Nephron progenitor cell (in vitro differentiated cells): ENCODE measurements around the gene APBA1.

ENCODE experiments used
- DNase-seq: peaks from one replicate; pipeline ENCODE4 v3.0.0; 2021
- H3K27ac Mint-ChIP-seq: 2 replicates; pipeline ENCODE4 v1.8.0; 2021; ENCODE audit warnings: mild to moderate bottlenecking, moderate library complexity, mixed read lengths
- H3K27me3 Mint-ChIP-seq: 2 replicates; pipeline ENCODE4 v1.8.0; 2021; ENCODE audit warnings: mild to moderate bottlenecking, low read depth, mixed read lengths; ENCODE audit not compliant: poor library complexity
- H3K36me3 Mint-ChIP-seq: 2 replicates; pipeline ENCODE4 v1.8.0; 2021; ENCODE audit warnings: low read depth, mixed read lengths
- H3K4me1 Mint-ChIP-seq: 2 replicates; pipeline ENCODE4 v1.8.0; 2021; ENCODE audit warnings: mixed read lengths
- H3K4me3 Mint-ChIP-seq: 2 replicates; pipeline ENCODE4 v1.8.0; 2021; ENCODE audit warnings: mild to moderate bottlenecking, moderate library complexity, mixed read lengths
- H3K9me3 Mint-ChIP-seq: 2 replicates; pipeline ENCODE4 v1.8.0; 2021; ENCODE audit warnings: mild to moderate bottlenecking, moderate library complexity, mixed read lengths
- CTCF ChIP-seq: fragments of 200-600 bp; sonication (generic); IDR thresholded peaks from 2 replicates; pipeline ENCODE4 v1.5.0; 2021; ENCODE audit warnings: antibody characterized with exemption

APBA1 gene

GRCh38 chr9:69380301-69380700 is 291.9 kb downstream of the APBA1 start:
- no peak overlapping the region for H3K27ac Mint-ChIP-seq
- no peak overlapping the region for H3K4me3 Mint-ChIP-seq
- TF ChIP-seq CTCF = no peak
- peaks cover 80% of the 10 kb centered on the region for H3K4me1 Mint-ChIP-seq
- no peak for DNase-seq
- H3K36me3 Mint-ChIP-seq = no peaks in the 10 kb centered on the region
- H3K27me3 Mint-ChIP-seq = peaks cover 3% of the 10 kb centered on the region
- no peaks in the 10 kb centered on the region for H3K9me3 Mint-ChIP-seq

- peaks cover 3% of the 10 kb centered on the region for H3K27me3 Mint-ChIP-seq
- no peaks in the 10 kb centered on the region for H3K9me3 Mint-ChIP-seq
- no peak for DNase-seq
- TF ChIP-seq CTCF = no peak
- H3K27ac Mint-ChIP-seq = peak overlapping the region; percentile 15
- peaks cover 75% of the 10 kb centered on the region for H3K4me1 Mint-ChIP-seq
- H3K36me3 Mint-ChIP-seq = no peaks in the 10 kb centered on the region
- no peak overlapping the region for H3K4me3 Mint-ChIP-seq
Observed at GRCh38 chr9:69379270-69379982, 292.7 kb downstream of the APBA1 start.

GRCh38 chr9:69377981-69378380 is 294.2 kb downstream of the APBA1 start:
- H3K27ac Mint-ChIP-seq = no peak overlapping the region
- no peak for TF ChIP-seq CTCF
- peaks cover 61% of the 10 kb centered on the region for H3K4me1 Mint-ChIP-seq
- H3K27me3 Mint-ChIP-seq = peaks cover 3% of the 10 kb centered on the region
- DNase-seq = no peak
- H3K36me3 Mint-ChIP-seq = no peaks in the 10 kb centered on the region
- no peaks in the 10 kb centered on the region for H3K9me3 Mint-ChIP-seq
- H3K4me3 Mint-ChIP-seq = no peak overlapping the region
